DND-41 (cell line): ENCODE measurements around the gene RAB9A.
"Not testable (repeated sequence)": the region's sequence is repeated elsewhere in the genome, so short reads cannot be mapped to it uniquely, and the experiment has no call there.

Source experiments
- ATAC-seq: fragments of 200-7000 bp; cut with Tn5 transposase; 3 replicates; pipeline ENCODE4 v1.9.1; 2021; ENCODE audit warnings: low read depth; ENCODE audit not compliant: insufficient read depth
- DNase-seq: peaks from one replicate; pipeline ENCODE4 v3.0.0-alpha.2; 2020
- H2AFZ ChIP-seq: 2 replicates; pipeline ENCODE4 v1.6.0; 2012; ENCODE audit warnings: low read depth, low read length
- H3K27ac ChIP-seq: 2 replicates; pipeline ENCODE4 v1.5.1; 2012; ENCODE audit warnings: low read length, inconsistent platforms
- H3K27me3 ChIP-seq: fragments of 200-600 bp; sonication (generic); 2 replicates; pipeline ENCODE4 v1.6.0; 2012; ENCODE audit warnings: low read length, mild to moderate bottlenecking, inconsistent platforms; ENCODE audit not compliant: insufficient read depth, poor library complexity
- H3K36me3 ChIP-seq: 2 replicates; pipeline ENCODE4 v1.5.1; 2012; ENCODE audit warnings: low read length, inconsistent platforms; ENCODE audit not compliant: insufficient read depth
- H3K4me1 ChIP-seq: 2 replicates; pipeline ENCODE4 v1.5.1; 2012; ENCODE audit warnings: mild to moderate bottlenecking, low read length; ENCODE audit not compliant: insufficient read depth
- H3K4me2 ChIP-seq: 2 replicates; pipeline ENCODE4 v1.6.0; 2012; ENCODE audit warnings: mild to moderate bottlenecking, moderate library complexity, low read length, inconsistent platforms; ENCODE audit not compliant: insufficient read depth
- H3K4me3 ChIP-seq, 2 experiments: fragments of 200-600 bp in 1 of 2; shearing (Covaris generic) in 1 of 2; 2 replicates each; pipeline ENCODE4 v1.5.1; 2012 to 2016; ENCODE audit warnings: inconsistent platforms in 2 of 2, low read length in 2 of 2, mild to moderate bottlenecking in 2 of 2, low read depth in 1 of 2, moderate library complexity in 1 of 2
- H3K79me2 ChIP-seq: 2 replicates; pipeline ENCODE4 v1.6.0; 2012; ENCODE audit warnings: low read length, inconsistent platforms; ENCODE audit not compliant: insufficient read depth
- H3K9ac ChIP-seq: 2 replicates; pipeline ENCODE4 v1.6.0; 2012; ENCODE audit warnings: low read depth, mild to moderate bottlenecking, inconsistent platforms, low read length, moderate library complexity
- H3K9me3 ChIP-seq: 2 replicates; pipeline ENCODE4 v1.5.1; 2012; ENCODE audit warnings: low read length, moderate library complexity, mild to moderate bottlenecking, inconsistent platforms; ENCODE audit not compliant: insufficient read depth, severe bottlenecking
- H4K20me1 ChIP-seq: 2 replicates; pipeline ENCODE4 v1.6.0; 2012; ENCODE audit warnings: low read length; ENCODE audit not compliant: insufficient read depth
- EZH2 ChIP-seq: IDR thresholded peaks from 3 replicates; pipeline ENCODE4 v1.6.1; 2012; ENCODE audit warnings: borderline replicate concordance, low read depth, mild to moderate bottlenecking, moderate library complexity, low read length, inconsistent platforms; ENCODE audit not compliant: severe bottlenecking
- TF ChIP-seq, protein P1 (sequence below): IDR thresholded peaks from 2 replicates; pipeline ENCODE4 v1.5.1; 2012; ENCODE audit warnings: borderline replicate concordance, low read length, moderate library complexity, mild to moderate bottlenecking; ENCODE audit not compliant: poor library complexity, severe bottlenecking; ENCODE audit errors: extremely low read depth

RAB9A gene

DNA sequence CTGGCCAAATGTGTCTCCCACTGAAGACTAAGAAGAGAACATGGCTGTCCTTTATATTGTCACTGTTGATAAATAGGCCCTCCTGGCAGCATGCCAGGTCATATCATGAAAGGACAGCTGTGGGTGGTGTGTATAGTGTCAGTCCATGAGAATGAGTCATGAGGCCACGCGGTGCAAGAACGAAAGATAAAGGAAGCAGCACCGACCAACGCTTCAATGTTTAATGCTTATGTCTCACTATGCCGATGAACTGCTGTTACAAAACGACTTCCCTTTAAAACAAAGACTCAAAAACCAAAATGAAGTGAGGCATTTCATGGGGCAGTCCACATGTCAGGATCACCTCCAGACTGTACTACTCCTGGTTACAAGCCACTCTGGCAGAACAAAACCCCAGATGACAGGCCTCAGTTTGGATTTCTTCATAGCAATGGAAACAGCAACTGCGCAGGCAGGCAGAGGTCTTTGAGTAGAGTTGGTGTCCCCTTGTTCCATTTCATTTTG, 41.2 kb upstream of the RAB9A start:
- Histone ChIP-seq H3K9me3 (no peaks in the 10 kb centered on the region), H4K20me1 (no peaks in the 10 kb centered on the region), H2AFZ (no peak overlapping the region), H3K9ac (no peak overlapping the region), H3K4me2 (no peak overlapping the region), H3K36me3 (no peaks in the 10 kb centered on the region), H3K27me3 (no peaks in the 10 kb centered on the region), H3K79me2 (no peaks in the 10 kb centered on the region), H3K4me3 (no peak overlapping the region), H3K4me1 (peaks cover 6% of the 10 kb centered on the region), H3K27ac (no peak overlapping the region)
- TF ChIP-seq, protein P1, sequence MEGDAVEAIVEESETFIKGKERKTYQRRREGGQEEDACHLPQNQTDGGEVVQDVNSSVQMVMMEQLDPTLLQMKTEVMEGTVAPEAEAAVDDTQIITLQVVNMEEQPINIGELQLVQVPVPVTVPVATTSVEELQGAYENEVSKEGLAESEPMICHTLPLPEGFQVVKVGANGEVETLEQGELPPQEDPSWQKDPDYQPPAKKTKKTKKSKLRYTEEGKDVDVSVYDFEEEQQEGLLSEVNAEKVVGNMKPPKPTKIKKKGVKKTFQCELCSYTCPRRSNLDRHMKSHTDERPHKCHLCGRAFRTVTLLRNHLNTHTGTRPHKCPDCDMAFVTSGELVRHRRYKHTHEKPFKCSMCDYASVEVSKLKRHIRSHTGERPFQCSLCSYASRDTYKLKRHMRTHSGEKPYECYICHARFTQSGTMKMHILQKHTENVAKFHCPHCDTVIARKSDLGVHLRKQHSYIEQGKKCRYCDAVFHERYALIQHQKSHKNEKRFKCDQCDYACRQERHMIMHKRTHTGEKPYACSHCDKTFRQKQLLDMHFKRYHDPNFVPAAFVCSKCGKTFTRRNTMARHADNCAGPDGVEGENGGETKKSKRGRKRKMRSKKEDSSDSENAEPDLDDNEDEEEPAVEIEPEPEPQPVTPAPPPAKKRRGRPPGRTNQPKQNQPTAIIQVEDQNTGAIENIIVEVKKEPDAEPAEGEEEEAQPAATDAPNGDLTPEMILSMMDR: no peak
- TF ChIP-seq EZH2: no peak
- DNase-seq: no peak
- no peak for ATAC-seq

DNA sequence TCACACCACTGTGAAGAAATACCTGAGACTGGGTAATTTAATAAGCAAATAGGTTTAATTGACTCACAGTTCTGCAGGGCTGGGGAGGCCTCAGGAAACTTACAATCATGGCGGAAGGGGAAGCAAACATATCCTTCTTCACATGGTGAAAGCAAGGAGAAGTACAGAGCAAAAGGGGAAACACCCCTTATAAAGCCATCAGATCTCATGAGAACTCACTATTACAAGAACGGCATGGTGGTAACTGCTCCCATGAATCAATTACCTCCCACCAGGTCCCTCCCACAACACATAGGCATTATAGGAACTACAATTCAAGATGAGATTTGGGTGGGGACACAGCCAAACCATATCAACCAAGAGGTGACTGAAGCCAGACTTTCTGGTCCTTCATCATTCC, 40.6 kb upstream of the RAB9A start:
- H3K4me1 ChIP-seq, H3K4me2 ChIP-seq, H3K36me3 ChIP-seq, H2AFZ ChIP-seq, DNase-seq, H3K79me2 ChIP-seq, H4K20me1 ChIP-seq, H3K27ac ChIP-seq, ATAC-seq, H3K4me3 ChIP-seq, H3K27me3 ChIP-seq, H3K9me3 ChIP-seq, H3K9ac ChIP-seq: not testable (repeated sequence)

DNA sequence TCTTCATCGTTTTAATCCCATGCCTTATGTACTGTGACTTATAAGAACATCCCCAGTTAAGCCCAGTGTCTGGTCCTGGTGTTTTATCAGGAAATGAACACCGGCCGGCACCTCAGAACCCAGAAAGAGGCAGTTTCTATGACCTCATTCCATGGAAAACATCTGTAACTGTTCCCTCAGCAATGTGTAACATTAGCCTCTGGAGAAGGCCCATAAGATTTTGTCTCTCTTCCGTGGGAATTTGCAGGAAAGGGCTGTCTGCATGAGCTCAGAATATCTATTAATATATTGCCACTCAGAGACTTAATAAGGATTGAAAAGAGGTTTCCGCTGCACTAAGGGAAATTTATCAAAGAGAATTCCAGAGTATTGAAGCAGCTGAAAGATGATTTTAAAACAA, 39.1 kb upstream of the RAB9A start:
- ATAC-seq (no peak), DNase-seq (no peak)
- no peaks in the 10 kb centered on the region for H4K20me1 ChIP-seq
- H3K36me3 ChIP-seq: no peaks in the 10 kb centered on the region
- no peak overlapping the region for H3K4me2 ChIP-seq
- H3K79me2 ChIP-seq: peaks cover 11% of the 10 kb centered on the region
- H3K9ac ChIP-seq: no peak overlapping the region
- no peaks in the 10 kb centered on the region for H3K9me3 ChIP-seq
- no peak for TF ChIP-seq EZH2
- TF ChIP-seq, protein P1: no peak
- no peaks in the 10 kb centered on the region for H3K27me3 ChIP-seq
- no peak overlapping the region for H3K27ac ChIP-seq
- peaks cover 18% of the 10 kb centered on the region for H3K4me1 ChIP-seq
- no peak overlapping the region for H2AFZ ChIP-seq
- no peak overlapping the region for H3K4me3 ChIP-seq

DNA sequence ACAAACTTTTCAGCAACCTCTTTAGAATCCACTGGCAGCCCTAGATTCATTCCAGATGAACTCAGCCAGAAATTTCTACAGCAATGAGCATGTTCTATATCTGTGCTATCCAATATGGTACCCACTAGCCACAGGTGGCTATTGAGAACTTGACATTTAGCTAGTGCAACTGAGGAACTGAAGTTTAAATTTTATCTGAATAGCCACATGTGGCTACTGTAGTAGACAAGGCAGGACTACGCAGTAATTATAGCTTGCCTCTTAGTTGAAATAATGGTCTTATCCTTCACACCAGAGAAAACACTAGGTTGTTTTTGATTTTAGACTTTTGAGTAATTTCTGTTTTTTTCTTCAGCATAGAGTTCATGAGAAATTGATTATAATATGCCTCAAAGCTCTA, 38.6 kb upstream of the RAB9A start:
- no peaks in the 10 kb centered on the region for H4K20me1 ChIP-seq
- no peaks in the 10 kb centered on the region for H3K9me3 ChIP-seq
- no peak overlapping the region for H3K27ac ChIP-seq
- DNase-seq (no peak), ATAC-seq (no peak)
- H3K9ac ChIP-seq: no peak overlapping the region
- H3K27me3 ChIP-seq: no peaks in the 10 kb centered on the region
- H3K4me3 ChIP-seq: no peak overlapping the region
- H3K79me2 ChIP-seq: peaks cover 15% of the 10 kb centered on the region
- H3K4me2 ChIP-seq: no peak overlapping the region
- no peaks in the 10 kb centered on the region for H3K36me3 ChIP-seq
- no peak overlapping the region for H2AFZ ChIP-seq
- peaks cover 20% of the 10 kb centered on the region for H3K4me1 ChIP-seq
- TF ChIP-seq EZH2: no peak
- TF ChIP-seq, protein P1: no peak
